HCT116 (cell line): ENCODE results near the gene CKB. TPM values are rescaled to one million over a fixed set of nuclear protein-coding genes. Genes with fewer than 3 reads are reported as not detected.

Source experiments
- ATAC-seq: fragments of 200-7000 bp; cut with Tn5 transposase; 2 replicates; pipeline ENCODE4 v1.9.1; 2020; ENCODE audit warnings: mild to moderate bottlenecking, moderate library complexity
- BruUV-seq: library from RNA; stranded (reverse); fragments of 400-500 nt; replicated peaks from 2 replicates; lab custom pipeline; 2021; lab: Mats Ljungman, UMichigan
- CTCF ChIA-PET: fragments of 300-600 bp; sonication (Branson Sonifier 250); formaldehyde crosslinking; loops from one replicate; lab custom pipeline; 2021; ENCODE audit warnings: antibody characterized with exemption; lab: Charles Lee
- POLR2A ChIA-PET: fragments of 300-600, 350-600 bp; sonication (Branson Sonifier 250); formaldehyde crosslinking; loops from one replicate; lab custom pipeline; 2021; ENCODE audit warnings: antibody characterized with exemption; lab: Charles Lee
- RAD21 ChIA-PET, 2 experiments: fragments of 300-600 bp; sonication (Branson Sonifier 250); formaldehyde crosslinking; loops; one replicate each; lab custom pipeline; 2023; ENCODE audit warnings: low total read pairs in 2 of 2; ENCODE audit not compliant: uncharacterized antibody in 2 of 2, unreplicated experiment in 2 of 2, low non-redundant PET in 1 of 2; lab: Charles Lee
- DNase-seq: peaks from one replicate; pipeline ENCODE4 v3.0.0-alpha.2; 2010; ENCODE audit warnings: low read depth, low spot score
- H2AFZ ChIP-seq: fragments of 200-600 bp; shearing (Covaris generic), sonication (generic); 2 replicates; pipeline ENCODE4 v1.6.1; 2017; ENCODE audit warnings: low read depth, mixed run types, mixed read lengths, antibody characterized with exemption, low read length; ENCODE audit not compliant: poor library complexity, severe bottlenecking
- H3K27ac ChIP-seq: 2 replicates; pipeline ENCODE4 v1.5.1; 2012; ENCODE audit warnings: low read depth, low read length
- H3K27me3 ChIP-seq: fragments of 200-600 bp; sonication (generic); 2 replicates; pipeline ENCODE4 v1.6.1; 2016; ENCODE audit warnings: mixed run types, low read length, mixed read lengths; ENCODE audit not compliant: insufficient read depth
- H3K36me3 ChIP-seq, 2 experiments: fragments of 200-500 bp in 1 of 2; fragments of 200-600 bp in 1 of 2; sonication (Bioruptor generic) in 1 of 2; sonication (generic) in 1 of 2; 2 replicates each; pipeline versions ENCODE4 v1.5.1 to v1.6.1; 2014 to 2016; ENCODE audit warnings: low read length in 2 of 2, inconsistent platforms in 1 of 2, mixed read lengths in 1 of 2, mixed run types in 1 of 2; ENCODE audit not compliant: insufficient read depth in 2 of 2, control insufficient read depth in 1 of 2
- H3K4me1 ChIP-seq, 2 experiments: fragments of 200-600 bp in 1 of 2; sonication (generic) in 1 of 2; 2 replicates each; pipeline versions ENCODE4 v1.5.1 to v1.6.1; 2012 to 2017; ENCODE audit warnings: low read length in 2 of 2, inconsistent platforms in 1 of 2, mild to moderate bottlenecking in 1 of 2, mixed read lengths in 1 of 2, mixed run types in 1 of 2, moderate library complexity in 1 of 2; ENCODE audit not compliant: insufficient read depth in 2 of 2, control insufficient read depth in 1 of 2
- H3K4me2 ChIP-seq: fragments of 200-600 bp; sonication (generic); 2 replicates; pipeline ENCODE4 v1.6.1; 2017; ENCODE audit warnings: mixed run types, low read length, mixed read lengths
- H3K4me3 ChIP-seq, 2 experiments: fragments of 200-600 bp in 1 of 2; sonication (generic) in 1 of 2; replicated peaks in 1 of 2; 2 replicates each; pipeline ENCODE4 v1.5.1; 2011 to 2016; ENCODE audit warnings: low read length in 2 of 2, control low read depth in 1 of 2, low read depth in 1 of 2, mild to moderate bottlenecking in 1 of 2, mixed read lengths in 1 of 2, mixed run types in 1 of 2
- H3K79me2 ChIP-seq: fragments of 200-600 bp; sonication (generic); 2 replicates; pipeline ENCODE4 v1.6.1; 2017; ENCODE audit warnings: mild to moderate bottlenecking, mixed run types, low read length, moderate library complexity, mixed read lengths; ENCODE audit not compliant: insufficient read depth
- H3K9ac ChIP-seq: fragments of 200-600 bp; sonication (generic); 2 replicates; pipeline ENCODE4 v1.6.1; 2016; ENCODE audit warnings: low read length, mixed read lengths
- H3K9me2 ChIP-seq: fragments of 200-600 bp; sonication (generic), shearing (Covaris generic); 2 replicates; pipeline ENCODE4 v1.6.1; 2017; ENCODE audit warnings: mixed run types, mild to moderate bottlenecking, moderate library complexity; ENCODE audit not compliant: insufficient read depth
- H3K9me3 ChIP-seq, 2 experiments: fragments of 200-500 bp in 1 of 2; fragments of 200-600 bp in 1 of 2; sonication (Bioruptor generic) in 1 of 2; sonication (generic) in 1 of 2; 2 replicates each; pipeline ENCODE4 v1.6.1; 2014 to 2017; ENCODE audit warnings: low read length in 2 of 2, mixed read lengths in 2 of 2, inconsistent platforms in 1 of 2, low read depth in 1 of 2, mild to moderate bottlenecking in 1 of 2, mixed run types in 1 of 2, moderate library complexity in 1 of 2; ENCODE audit not compliant: control insufficient read depth in 1 of 2, insufficient read depth in 1 of 2
- H4K20me1 ChIP-seq: fragments of 200-600 bp; sonication (generic), shearing (Covaris generic); 2 replicates; pipeline ENCODE4 v1.6.1; 2017; ENCODE audit warnings: mixed run types, mild to moderate bottlenecking, moderate library complexity; ENCODE audit not compliant: insufficient read depth
- ATF3 ChIP-seq: IDR thresholded peaks from 2 replicates; pipeline ENCODE4 v1.6.1; 2012
- CBX3 ChIP-seq: IDR thresholded peaks from 2 replicates; pipeline ENCODE4 v1.6.1; 2012; ENCODE audit warnings: low read depth
- ELF1 ChIP-seq: IDR thresholded peaks from 2 replicates; pipeline ENCODE4 v1.6.1; 2012; ENCODE audit warnings: low read depth, borderline replicate concordance
- EZH2 ChIP-seq: fragments of 200-600 bp; sonication (generic); IDR thresholded peaks from 2 replicates; pipeline ENCODE4 v1.6.1; 2017; ENCODE audit warnings: antibody characterized with exemption, mixed run types
- FOSL1 ChIP-seq: IDR thresholded peaks from 2 replicates; pipeline ENCODE4 v1.6.1; 2012; ENCODE audit warnings: low read depth
- JUND ChIP-seq: IDR thresholded peaks from 2 replicates; pipeline ENCODE4 v1.6.1; 2012
- MAX ChIP-seq: IDR thresholded peaks from 2 replicates; pipeline ENCODE4 v1.6.1; 2012
- POLR2A ChIP-seq: IDR thresholded peaks from 2 replicates; pipeline ENCODE4 v1.7.0; 2011; ENCODE audit warnings: borderline replicate concordance; ENCODE audit not compliant: insufficient read depth, insufficient read length; ENCODE audit errors: extremely low read depth
- POLR2AphosphoS5 ChIP-seq: IDR thresholded peaks from 2 replicates; pipeline ENCODE4 v1.6.1; 2011; ENCODE audit warnings: mild to moderate bottlenecking, low read depth, low read length, moderate library complexity
- RAD21 ChIP-seq: IDR thresholded peaks from 2 replicates; pipeline ENCODE4 v1.6.1; 2012; ENCODE audit warnings: low read depth, mild to moderate bottlenecking
- SP1 ChIP-seq: IDR thresholded peaks from 2 replicates; pipeline ENCODE4 v1.6.1; 2012; ENCODE audit warnings: low read depth
- SRF ChIP-seq: IDR thresholded peaks from 2 replicates; pipeline ENCODE4 v1.6.1; 2012; ENCODE audit warnings: low read depth
- TCF7L2 ChIP-seq: IDR thresholded peaks from 2 replicates; pipeline ENCODE4 v1.7.0; 2011; ENCODE audit warnings: borderline replicate concordance, inconsistent platforms; ENCODE audit not compliant: insufficient read depth, insufficient read length; ENCODE audit errors: extremely low read depth
- YY1 ChIP-seq: IDR thresholded peaks from 2 replicates; pipeline ENCODE4 v1.6.1; 2011; ENCODE audit warnings: low read length, low read depth, moderate library complexity, mild to moderate bottlenecking; ENCODE audit not compliant: insufficient replicate concordance; ENCODE audit errors: extremely low read depth
- ZFX ChIP-seq: fragments of 450-650 bp; IDR thresholded peaks from 2 replicates; pipeline ENCODE4 v1.6.1; 2017
- intact Hi-C: fragments of 100-400 bp; cut with micrococcal nuclease; formaldehyde crosslinking; loops from 2 replicates; pipeline ENCODE4 v1.10.0; 2022
- total RNA-seq: library from RNA; stranded (reverse); gene quantifications from one replicate; pipeline ENCODE4 v1.2.1, GENCODE V29; 2021; ENCODE audit not compliant: unreplicated experiment
- TF ChIP-seq, protein P1 (sequence below): IDR thresholded peaks from 2 replicates; pipeline ENCODE4 v1.6.1; 2011; ENCODE audit warnings: mild to moderate bottlenecking, low read length, moderate library complexity; ENCODE audit not compliant: insufficient replicate concordance; ENCODE audit errors: extremely low read depth

Gene CKB
- total RNA-seq, 1 experiment from 2014 or later, result 605 TPM

DNA sequence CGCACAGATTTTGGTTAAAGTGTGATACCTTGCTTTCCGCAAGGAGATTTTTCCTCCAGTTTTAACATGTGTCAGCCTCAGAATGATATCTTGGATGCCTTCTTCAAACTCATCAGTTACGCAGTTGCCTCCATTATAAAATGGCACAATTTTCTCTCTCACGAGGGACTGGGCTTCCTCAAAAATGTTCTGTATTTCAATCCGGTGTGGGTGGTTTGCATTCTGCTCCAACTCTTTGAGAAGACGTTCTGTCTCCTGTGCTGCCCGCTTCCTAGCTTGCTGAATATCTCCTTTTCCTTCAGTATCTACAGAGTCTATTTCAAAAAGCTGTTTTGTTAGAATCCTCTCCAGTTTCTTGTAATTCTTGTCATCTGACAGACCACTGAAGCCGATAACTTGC lies 38.1 kb upstream of the CKB start:
- peaks cover 13 to 27% of the 10 kb centered on the region in 2 experiments; a peak in 3 of 4 replicates for H3K36me3 ChIP-seq
- peak overlapping the region; percentile 99; the same call in 1 of the 2 replicates for H3K27ac ChIP-seq
- H3K4me2 ChIP-seq, result peak overlapping the region; percentile 75
- CTCF ChIA-PET, result interaction anchor here (1.4 kb wide), 1 partner anchor 42 kb away, joined by 4 read pairs; no protein-coding TSS in a partner anchor
- no peak overlapping the region for H2AFZ ChIP-seq
- peaks cover 10% of the 10 kb centered on the region; the same call in 1 of the 2 replicates for H4K20me1 ChIP-seq
- ATAC-seq (no peak), DNase-seq (no peak)
- no peaks in the 10 kb centered on the region for H3K9me2 ChIP-seq
- H3K4me3 ChIP-seq, result peak overlapping the region; percentile 79 to 99
- intact Hi-C loops, result no loop called here
- TF ChIP-seq FOSL1 (no peak), YY1 (no peak)
- RAD21 ChIA-PET, result no interaction called here
- H3K4me1 ChIP-seq, result peaks cover 11 to 18% of the 10 kb centered on the region in 2 experiments
- BruUV-seq, result TSS peak; percentile 36
- no peaks in the 10 kb centered on the region for H3K27me3 ChIP-seq
- H3K9ac ChIP-seq, result peak overlapping the region; percentile 78
- no peaks in the 10 kb centered on the region for H3K9me3 ChIP-seq
- POLR2A ChIA-PET, result no interaction called here
- H3K79me2 ChIP-seq, result peaks cover 82% of the 10 kb centered on the region

DNA sequence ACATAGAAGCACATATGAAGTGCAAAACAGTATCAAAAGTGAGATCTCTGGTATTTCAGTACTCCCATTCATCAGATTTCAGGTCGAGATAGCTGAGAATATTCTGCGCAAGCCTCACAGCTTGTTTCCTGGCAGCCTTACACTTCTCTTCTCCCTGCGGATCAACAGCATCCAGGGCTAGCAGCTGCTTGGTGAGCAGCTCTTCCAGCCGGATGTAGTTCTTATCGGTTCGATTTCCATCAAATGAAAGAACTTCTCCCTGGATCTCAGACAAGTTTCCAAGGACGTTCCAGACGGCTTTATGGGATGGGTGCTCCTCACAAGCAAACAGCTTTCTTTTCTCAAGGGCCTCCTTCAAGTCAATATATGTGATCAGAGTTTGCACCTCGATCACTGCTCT lies 37.1 kb upstream of the CKB start:
- peaks cover 13 to 27% of the 10 kb centered on the region in 2 experiments; a peak in 3 of 4 replicates for H3K36me3 ChIP-seq
- ChIA-PET RAD21 (no interaction called here), POLR2A (interaction anchor here (0.7 kb wide), 1 partner anchor 244 kb away, joined by 7 read pairs; no protein-coding TSS in a partner anchor), CTCF (no interaction called here)
- intact Hi-C loops, result no loop called here
- H3K4me3 ChIP-seq, result no peak overlapping the region
- no peak overlapping the region for H3K27ac ChIP-seq
- no peak for ATAC-seq
- H3K27me3 ChIP-seq, result no peaks in the 10 kb centered on the region
- H3K4me1 ChIP-seq, result peaks cover 9 to 18% of the 10 kb centered on the region in 2 experiments
- TF ChIP-seq CBX3, result no peak
- TF ChIP-seq MAX, result no peak
- no peak for TF ChIP-seq ELF1
- TF ChIP-seq EZH2, result no peak
- TF ChIP-seq POLR2AphosphoS5, result no peak
- no peak for TF ChIP-seq RAD21
- no peak for TF ChIP-seq ATF3
- TF ChIP-seq YY1, result no peak
- no peak for TF ChIP-seq SP1
- no peak for TF ChIP-seq TCF7L2
- TF ChIP-seq, protein P1, sequence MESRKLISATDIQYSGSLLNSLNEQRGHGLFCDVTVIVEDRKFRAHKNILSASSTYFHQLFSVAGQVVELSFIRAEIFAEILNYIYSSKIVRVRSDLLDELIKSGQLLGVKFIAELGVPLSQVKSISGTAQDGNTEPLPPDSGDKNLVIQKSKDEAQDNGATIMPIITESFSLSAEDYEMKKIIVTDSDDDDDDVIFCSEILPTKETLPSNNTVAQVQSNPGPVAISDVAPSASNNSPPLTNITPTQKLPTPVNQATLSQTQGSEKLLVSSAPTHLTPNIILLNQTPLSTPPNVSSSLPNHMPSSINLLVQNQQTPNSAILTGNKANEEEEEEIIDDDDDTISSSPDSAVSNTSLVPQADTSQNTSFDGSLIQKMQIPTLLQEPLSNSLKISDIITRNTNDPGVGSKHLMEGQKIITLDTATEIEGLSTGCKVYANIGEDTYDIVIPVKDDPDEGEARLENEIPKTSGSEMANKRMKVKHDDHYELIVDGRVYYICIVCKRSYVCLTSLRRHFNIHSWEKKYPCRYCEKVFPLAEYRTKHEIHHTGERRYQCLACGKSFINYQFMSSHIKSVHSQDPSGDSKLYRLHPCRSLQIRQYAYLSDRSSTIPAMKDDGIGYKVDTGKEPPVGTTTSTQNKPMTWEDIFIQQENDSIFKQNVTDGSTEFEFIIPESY, result no peak
- no peak for TF ChIP-seq POLR2A
- TF ChIP-seq SRF, result no peak
- no peak for TF ChIP-seq ZFX
- no peak for TF ChIP-seq JUND
- BruUV-seq, result no TSS peak
- DNase-seq, result no peak
- no peaks in the 10 kb centered on the region for H3K9me2 ChIP-seq
- H2AFZ ChIP-seq, result no peak overlapping the region
- no peak overlapping the region for H3K9ac ChIP-seq
- H3K79me2 ChIP-seq, result peaks cover 78% of the 10 kb centered on the region
- H3K4me2 ChIP-seq, result no peak overlapping the region
- no peaks in the 10 kb centered on the region for H3K9me3 ChIP-seq
- peaks cover 10% of the 10 kb centered on the region; the same call in 1 of the 2 replicates for H4K20me1 ChIP-seq
